GM21717 (cell line): Measurements from ENCODE around the gene PDE11A.
"Not testable (repeated sequence)": the region's sequence is repeated elsewhere in the genome, so short reads cannot be mapped to it uniquely, and the experiment has no call there.

ENCODE experiments used
- ATAC-seq: cut with Tn5 transposase; IDR thresholded peaks from one replicate; pipeline ENCODE4 v1.9.1; 2021; ENCODE audit warnings: mild to moderate bottlenecking, moderate library complexity; ENCODE audit not compliant: unreplicated experiment

Gene PDE11A

GRCh38 chr2:177830881-177831386, 241.6 kb downstream of the PDE11A start:
- no peak for ATAC-seq

DNA sequence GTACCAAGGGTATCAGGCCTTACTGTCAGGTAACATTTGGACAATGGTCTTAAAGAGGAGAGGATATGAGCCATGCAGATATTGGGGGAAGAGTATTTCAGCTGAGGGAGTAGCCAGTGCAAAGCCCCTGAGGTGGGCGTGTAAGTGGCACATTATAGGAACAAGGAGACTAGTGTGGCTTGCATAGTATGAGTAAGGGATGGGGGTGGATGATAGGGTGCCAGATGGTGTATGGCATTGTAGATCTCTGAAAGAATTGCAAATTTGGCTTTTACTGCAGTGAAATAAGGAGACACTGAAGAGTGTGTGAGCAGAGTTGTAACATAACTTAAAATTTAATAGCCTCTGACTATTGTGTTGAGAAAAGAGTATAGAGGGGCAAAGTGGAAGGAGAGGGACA, 244.0 kb downstream of the PDE11A start:
- ATAC-seq: no peak

- no peak for ATAC-seq
Measured at GRCh38 chr2:177826897-177827296, 245.7 kb downstream of the PDE11A start.

GRCh38 chr2:177822941-177823340, 249.6 kb downstream of the PDE11A start:
- no peak for ATAC-seq

- no peak for ATAC-seq
Measured at GRCh38 chr2:177818412-177818811, 254.2 kb downstream of the PDE11A start.

- ATAC-seq: no peak
Measured at GRCh38 chr2:177817300-177817699, 255.3 kb downstream of the PDE11A start.

GRCh38 chr2:177816766-177817165, 255.8 kb downstream of the PDE11A start:
- no peak for ATAC-seq

DNA sequence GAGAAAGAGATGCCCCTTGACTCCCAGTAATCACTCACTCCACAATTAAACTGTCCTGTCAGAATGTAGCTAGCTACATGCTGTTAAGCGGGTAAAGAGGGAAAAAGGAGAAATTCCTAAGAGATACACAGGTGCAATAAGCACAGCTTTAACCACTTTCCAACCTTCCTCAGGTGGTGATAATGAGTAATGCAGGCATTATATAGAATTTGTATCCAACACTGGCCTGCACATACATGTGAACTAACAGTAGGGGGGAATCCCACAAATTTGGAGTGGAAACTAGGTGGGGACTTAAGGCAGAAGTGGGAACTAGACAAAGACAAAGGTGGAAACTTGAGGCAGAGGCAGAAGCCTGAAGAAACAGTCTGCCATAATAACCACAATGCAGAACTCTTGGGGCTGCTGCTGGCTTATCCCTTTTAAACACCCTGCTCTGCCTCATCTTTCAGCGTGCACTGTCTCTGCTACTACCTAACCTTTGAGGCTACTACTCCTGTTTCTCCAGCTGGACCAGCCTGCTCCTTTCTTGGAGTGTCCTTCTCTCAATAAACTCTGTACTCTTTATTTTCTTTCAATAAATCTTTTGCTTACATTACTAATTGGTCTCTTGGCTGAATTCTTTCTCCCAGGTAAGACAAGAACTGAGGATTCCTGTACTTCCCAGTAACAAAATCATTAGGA, 259.7 kb downstream of the PDE11A start:
- ATAC-seq: no peak

DNA sequence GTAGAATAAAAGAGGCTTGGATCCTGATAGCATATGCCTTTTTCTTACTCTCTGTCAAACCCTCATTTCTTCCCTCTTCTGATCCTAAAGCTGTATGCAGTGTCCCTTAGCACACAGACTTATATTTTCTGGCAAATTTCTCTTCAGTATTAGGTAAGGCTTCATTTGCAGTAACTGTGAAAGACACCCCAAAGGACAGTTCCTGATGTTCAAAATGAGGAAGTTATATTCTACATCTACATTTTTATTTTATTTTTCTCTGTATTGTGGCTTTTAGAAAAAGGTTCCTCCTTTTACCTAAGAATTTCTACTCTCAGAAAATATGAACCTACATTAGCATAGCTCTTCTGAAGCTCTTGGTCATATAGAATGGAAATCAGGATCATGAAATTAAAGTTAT, 261.7 kb downstream of the PDE11A start:
- ATAC-seq: no peak

GRCh38 chr2:177808984-177809809, 263.4 kb downstream of the PDE11A start:
- ATAC-seq: no peak

DNA sequence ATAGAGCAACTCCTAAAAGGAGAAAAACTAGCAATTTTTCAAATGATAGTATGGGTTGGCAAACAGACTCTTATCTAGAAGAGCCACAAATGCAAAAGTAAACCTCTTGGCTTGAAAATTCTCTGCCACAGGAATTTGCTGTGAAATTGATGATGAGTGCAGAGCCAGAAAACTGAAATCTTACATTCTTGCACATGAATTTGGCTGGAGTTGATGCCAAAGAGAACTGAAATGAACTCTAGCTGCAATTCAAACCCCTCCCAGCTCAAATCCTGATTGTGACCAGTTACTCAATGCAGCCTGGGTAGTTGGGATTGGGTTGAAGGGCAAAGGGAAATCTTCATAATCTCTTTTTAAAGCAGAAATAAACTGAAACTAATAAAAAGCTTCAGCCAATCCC, 266.6 kb downstream of the PDE11A start:
- ATAC-seq: no peak

DNA sequence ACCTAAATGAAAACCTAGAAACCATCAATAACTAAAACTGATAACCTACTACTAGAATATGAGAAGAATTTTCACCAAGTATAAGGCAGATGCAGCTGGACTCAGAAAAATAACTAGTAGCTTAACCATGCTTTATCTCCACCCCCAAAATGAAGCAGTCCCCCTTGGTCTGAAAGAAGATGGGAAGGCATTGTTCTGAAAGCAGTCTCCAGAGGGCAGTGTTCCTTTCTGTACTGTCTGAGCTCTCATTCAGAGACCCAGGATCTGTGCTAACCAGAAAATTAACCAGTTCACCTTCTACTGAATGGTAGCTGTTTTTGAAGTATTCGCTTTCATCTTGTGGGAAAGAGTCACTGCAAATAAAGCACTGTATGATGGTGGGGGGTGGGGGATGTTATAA, 273.0 kb downstream of the PDE11A start:
- ATAC-seq: no peak

DNA sequence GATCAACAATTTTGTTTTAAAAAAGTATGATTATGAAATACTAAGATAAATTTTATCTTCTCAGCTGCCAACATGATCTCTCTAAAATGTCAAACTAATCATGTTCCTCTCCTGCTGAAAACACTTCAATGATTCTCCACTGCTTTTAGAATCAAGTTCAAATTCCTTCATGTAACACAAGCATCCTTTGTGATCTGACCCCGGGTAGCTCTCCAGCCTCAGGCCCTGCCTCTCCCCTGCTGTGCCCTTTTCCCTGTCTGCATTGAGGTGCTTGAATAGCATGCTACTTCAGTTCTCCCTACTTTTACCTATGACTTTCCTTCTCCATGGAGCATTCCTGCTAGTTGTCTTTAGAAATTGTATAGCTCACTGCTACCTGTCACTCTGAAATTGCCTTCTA, 274.8 kb downstream of the PDE11A start:
- ATAC-seq: no peak

DNA sequence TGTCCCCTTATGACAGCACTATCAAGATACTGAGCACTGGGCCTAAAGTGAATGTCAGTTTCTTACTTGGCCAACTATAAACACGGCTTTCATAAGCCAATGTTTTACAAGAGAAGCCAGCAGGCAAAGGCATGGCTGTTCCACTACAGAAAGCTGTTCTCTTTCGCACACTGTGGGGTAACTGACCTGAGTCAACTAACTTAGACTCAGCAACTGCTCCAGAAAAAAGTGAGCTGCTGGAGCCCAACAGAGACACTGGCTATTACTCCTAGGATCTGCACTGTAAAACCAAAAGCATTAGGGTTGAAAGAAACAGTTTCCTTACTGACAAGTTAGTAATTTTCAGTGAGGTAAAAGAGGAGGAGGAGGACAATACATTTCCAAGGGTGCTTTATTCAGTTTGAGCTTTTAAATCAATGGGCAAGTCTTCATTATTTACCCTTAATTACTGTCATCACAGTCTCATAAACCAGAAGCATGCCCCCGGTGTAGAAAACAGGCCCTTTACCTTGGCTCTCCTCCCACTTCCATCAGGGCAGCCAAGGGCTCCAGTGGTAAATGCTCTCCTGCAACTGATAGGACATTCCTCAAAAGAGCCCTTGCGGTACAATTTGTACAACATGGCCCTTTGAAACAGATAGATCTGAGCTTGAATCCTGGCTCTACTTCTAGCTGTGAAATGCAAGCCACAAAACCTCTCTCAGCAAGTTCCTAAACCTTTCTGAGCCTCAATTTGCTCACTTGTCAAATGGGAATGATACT, 275.7 kb downstream of the PDE11A start:
- ATAC-seq: no peak

DNA sequence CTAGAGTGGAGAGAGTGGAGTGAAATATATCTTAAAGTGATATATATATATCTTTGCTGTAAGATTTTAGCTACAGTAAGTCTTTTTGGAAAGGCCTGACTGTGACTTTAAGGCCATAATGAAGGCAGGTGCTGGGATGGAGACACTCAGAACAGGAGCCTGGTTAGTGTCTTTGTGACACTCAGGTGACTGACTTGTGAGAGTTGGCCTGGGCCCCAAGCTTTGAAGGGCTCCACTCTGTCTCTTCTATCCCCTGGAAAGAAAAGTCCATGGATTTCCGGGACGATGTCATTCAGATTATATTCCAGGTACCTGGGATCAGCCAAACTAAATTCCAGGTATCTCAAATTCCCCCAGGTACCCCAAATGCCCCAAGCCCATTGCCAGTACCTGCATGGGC, 276.6 kb downstream of the PDE11A start:
- no peak for ATAC-seq

- ATAC-seq: not testable (repeated sequence)
Measured at GRCh38 chr2:177785143-177785542, 287.4 kb downstream of the PDE11A start.

DNA sequence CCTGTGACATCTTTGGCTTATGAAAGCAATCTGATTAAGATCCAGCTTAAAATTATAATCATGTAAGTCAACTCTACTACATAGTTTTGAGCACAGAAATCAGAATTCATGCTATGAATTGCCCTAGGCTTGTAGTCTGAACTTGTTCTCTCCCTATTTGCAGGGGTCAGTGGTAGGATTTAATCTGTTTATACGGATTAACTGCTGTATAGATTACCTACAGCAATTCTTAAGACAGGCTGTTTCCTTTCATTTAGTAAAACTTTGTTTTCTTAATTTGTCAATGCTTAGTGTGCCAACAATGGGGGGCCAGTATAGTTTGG, 287.9 kb downstream of the PDE11A start:
- ATAC-seq: no peak

DNA sequence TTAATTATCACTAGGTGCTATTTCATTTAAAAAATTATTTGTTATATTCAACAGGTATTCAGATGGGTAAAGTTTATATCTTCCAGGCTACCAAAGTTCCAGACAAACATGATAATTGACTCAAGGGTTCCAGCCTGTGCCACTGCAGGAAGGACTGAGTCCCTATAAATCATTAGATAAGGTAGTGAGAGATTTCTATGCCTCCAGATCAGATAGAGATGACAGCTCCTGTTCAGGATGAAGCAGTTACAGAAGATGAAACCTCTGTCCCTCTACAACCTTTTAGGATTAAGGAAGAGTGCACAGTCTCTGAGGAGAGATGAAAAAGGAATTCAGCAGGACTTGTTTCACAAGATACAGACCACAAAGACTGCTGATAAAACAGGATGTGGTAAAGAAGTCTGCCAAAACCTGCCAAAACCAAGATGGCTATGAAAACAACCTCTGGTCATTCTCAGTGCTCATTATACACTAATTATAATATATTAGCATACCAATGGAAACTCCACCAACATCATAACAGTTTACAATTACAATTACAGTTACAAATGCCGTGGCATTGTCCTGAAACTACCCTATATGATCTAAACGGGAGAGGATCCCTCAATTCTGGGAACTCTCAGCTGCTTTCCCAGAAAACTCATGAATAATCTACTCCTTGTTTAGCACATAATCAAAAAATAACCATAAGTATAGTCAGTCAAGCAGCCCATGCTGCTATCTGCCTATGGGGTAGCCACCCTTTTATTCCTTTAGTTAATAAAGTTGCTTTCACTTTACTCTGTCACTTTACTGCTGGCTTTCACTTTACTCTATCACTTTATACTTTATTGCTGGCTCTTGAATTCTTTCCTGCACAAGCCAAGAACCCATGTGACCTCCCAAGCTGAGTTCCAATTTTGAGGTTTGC, 288.5 kb downstream of the PDE11A start:
- ATAC-seq: no peak

- no peak for ATAC-seq
Measured at GRCh38 chr2:177783091-177783490, 289.5 kb downstream of the PDE11A start.

GRCh38 chr2:177782613-177783012, 290.0 kb downstream of the PDE11A start:
- no peak for ATAC-seq

GRCh38 chr2:177778472-177778871, 294.1 kb downstream of the PDE11A start:
- no peak for ATAC-seq
